HG02610 (cell line): ENCODE data around the gene MRM2.

Experiments
- ATAC-seq: cut with Tn5 transposase; IDR thresholded peaks from one replicate; pipeline ENCODE4 v1.9.1; 2021; ENCODE audit warnings: mild to moderate bottlenecking, moderate library complexity; ENCODE audit not compliant: unreplicated experiment

The MRM2 gene

DNA sequence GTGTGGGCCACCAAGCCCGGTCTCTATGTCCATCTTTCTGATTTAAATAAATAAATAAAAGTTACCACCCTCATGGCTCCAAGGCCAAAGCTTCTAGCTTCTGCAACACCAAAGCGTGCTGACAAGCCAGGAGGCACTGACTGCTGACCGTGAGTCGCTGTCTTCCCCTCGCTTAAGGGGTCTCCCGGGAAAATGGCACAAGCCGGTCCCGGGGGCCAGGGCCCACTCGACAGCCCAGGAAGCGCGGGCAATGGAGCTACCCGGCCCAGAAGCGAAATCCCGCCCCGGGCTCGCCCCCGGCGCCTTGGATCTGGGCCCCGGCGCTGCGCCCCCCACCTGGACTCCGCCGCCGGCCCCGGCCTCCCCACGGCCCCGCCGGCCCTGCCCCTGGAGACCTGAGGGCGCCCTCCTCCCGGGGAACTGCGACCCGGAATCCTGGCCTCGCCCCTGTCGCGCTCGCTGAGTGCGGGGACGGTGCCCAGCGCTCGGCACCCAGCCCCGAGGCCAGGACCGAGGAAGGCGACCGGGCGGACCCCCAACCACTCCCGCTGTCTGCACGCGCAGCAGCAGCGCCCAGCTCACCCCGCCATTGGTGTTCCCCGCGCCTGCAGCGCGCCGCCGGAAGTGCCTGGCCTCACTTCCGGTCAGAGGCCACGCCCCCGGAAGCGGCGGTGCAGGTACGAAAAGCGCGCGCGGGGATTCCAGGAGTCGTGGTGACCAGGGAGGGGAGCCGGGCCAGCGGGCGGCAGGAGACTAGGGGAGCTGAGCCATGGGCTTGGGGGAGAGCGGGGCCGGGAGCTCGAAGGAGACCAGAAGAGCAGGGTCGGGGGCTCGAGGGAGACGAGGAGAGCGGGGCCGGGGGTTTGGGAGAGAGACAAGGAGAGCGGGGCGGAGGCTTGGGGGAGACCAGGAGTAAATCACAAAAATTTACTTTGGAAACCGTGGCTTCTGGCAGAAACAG, at the start of gene MRM2, which contains the start of gene NUDT1:
TSS of gene MRM2 (minus strand) at position 626 of the 961 bp plus-strand sequence. CDS start at position 590, 36 bp downstream.
TSS of gene NUDT1 (plus strand) at position 647 of the 961 bp plus-strand sequence. CDS start 2,349 bp downstream, outside the sequence.
- peak; percentile 52 for ATAC-seq

DNA sequence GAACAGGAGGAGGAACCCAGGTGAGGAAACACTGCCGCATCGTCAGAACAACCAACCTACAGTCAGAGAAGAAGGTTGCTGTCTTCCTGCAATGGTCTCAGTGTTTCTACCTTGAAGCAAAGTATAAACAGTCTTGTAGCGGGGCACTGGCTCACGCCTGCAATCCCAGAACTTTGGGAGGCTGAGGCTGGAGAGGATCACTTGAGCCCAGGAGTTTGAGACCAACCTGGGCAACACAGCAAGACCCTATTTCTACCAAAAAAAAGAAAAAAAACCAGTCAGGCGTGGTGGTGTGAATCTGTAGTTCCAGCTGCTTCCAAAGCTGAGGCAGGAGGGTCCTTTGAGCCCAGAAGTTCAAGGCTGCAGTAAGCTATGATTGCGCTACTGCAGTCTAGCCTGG, 48.9 kb upstream of the MRM2 start:
- no peak for ATAC-seq

DNA sequence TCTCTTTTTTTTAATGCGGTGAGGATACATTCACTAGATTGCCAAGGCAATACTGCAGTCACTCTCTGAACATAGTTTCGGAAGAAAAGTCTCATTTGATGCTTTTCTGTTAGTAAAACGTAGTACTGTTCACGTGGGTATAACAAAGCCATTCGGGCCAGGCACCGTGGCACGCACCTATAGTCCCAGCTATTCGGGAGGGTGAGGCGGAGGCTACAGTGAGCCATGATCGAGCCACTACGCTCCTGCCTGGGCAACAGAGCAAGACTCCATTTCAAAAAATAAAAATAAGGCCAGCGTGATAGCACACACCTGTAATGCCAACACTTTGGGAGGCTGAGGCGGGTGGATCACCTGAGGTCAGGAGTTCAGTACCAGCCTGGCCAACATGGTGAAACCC, 47.6 kb upstream of the MRM2 start:
- ATAC-seq: no peak

DNA sequence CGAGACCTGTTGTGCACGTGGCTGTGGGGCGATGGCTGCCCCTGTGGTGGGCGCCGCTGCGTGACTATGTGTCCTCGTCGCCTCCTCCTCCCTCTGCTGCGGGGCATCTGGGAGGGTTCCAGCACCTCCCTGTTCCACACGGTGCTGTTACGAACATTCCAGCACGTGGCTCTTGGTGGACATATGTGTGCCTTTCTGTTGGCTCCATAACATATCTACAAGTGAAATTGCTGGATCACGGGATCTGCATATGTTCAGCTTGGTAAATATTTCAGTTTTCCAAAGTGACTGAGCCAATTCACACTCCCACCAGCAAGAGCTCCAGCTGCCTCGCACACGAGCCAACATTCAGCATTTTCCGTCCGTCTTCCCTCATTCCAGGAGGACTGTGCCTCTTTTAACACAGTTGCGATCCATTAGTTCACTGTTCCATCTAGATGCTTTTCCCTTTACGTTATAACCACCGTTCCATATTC, 47.1 kb upstream of the MRM2 start:
- ATAC-seq: no peak

DNA sequence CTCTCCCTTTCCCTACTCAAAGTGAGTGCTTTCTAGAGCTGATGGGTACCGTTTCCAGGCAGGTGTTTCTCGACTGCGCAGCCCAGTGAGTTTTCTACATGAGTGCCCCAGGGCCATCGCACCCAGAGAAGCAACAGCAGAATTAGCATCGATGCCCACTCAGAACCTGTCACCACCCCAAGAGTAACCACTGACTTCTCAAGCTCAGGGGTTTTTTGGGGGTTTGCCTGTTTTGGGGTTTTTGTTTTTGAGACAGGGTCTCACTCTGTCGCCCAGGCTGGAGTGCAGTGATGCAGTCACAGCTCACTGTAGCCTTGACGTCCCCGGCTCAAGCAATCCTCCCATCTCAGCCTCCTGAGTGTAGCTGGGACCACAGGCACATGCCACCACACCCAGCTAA, 46.5 kb upstream of the MRM2 start:
- ATAC-seq: peak; percentile 76

DNA sequence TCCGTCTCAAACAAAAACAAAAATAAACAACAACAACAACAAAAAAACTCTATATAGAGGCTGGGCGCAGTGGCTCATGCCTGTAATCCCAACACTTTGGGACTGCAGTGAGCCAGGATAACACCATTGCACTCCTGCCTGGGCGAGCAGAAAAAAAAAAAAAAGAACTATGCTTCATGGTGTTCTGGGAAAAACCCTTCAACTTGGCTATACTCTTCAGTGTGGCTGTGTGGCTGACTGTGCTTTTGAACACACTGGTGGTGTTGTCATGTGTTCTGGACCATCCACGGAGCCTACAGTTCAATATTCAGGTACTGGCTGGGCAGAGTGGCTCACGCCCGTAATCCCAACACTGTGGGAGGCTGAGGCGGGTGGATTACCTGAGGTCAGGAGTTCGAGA, 45.7 kb upstream of the MRM2 start:
- ATAC-seq: no peak

DNA sequence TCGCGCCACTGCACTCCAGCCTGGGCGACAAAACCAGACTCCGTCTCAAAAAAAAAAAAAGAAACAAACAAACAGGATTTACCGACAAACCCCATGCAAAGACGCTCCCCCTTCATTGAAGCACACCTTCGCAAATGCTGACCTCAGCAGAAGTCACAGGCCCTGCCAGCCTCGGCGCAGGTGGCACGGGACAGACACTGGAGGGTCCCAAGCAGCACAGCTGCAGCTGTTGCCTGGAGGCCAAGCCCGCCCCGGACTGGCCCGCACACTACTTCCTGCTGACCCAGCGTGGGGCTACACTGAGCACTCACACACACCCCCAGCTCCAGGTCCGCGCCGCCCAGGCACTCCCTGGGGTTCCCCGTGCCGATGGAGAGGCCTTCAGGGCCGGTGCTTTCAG, 41.1 kb upstream of the MRM2 start:
- ATAC-seq: no peak

DNA sequence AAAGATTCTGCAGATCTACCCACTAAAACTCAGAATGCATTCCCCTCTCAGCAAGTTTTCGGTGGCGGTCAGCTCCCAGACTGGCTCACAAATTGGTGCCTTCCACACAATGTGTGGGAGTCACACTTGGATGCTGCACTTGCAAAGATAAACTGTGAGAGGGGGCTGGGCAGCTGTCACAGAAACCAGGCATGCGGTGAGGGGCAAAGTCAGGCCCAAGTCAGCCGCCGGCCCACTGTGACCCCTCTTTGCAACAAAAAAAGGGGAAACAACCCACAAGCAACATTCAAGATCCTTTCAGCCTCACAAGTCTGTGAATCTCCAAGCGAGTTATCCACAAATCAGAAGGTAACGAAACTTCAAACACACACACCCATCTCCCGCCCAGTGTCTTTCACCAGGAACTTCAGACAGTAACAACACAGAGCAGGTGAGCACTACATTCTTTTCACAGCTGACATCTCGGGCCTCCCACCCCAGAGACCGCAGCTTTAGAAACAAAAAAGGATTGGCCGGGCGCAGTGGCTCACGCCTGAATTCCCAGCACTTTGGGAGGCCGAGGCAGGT, 40.3 kb upstream of the MRM2 start:
- ATAC-seq: no peak

DNA sequence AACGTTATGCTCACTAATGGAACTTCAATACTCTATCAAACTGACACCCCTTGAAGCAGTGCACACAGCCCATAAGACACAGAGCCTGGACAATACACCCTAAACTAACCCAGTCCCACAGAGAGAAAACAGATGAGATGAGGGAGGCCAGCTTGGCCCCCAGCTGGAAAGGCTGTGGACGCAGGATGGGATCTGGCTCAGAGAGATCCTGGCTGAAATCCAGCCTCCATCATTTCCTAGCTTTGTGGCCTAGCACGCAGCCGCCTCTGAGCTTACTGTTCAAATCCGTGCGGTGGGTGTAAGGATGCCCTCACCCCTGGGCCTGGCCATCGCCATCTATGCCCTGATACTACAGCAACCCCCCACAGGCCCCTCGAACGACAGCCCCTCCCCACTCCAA, 39.5 kb upstream of the MRM2 start:
- ATAC-seq: no peak

DNA sequence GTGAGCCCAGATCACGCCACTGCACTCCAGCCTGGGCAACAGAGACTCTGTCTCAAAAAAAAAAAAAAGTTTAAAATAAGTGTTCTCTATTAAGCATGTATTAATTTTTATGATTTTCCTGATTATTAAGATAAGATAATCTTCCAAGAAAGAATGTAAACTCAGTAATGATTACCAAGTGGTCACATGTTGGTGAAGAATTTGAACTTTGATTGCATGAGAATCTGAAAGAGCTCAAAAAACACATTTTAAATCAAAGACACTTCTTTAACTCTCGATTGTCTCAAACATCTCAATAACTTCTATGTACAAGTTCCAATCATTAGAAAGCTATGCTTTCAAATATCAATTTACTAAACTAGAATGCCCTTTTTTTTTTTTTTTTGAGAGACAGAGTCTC, 38.4 kb upstream of the MRM2 start:
- no peak for ATAC-seq

DNA sequence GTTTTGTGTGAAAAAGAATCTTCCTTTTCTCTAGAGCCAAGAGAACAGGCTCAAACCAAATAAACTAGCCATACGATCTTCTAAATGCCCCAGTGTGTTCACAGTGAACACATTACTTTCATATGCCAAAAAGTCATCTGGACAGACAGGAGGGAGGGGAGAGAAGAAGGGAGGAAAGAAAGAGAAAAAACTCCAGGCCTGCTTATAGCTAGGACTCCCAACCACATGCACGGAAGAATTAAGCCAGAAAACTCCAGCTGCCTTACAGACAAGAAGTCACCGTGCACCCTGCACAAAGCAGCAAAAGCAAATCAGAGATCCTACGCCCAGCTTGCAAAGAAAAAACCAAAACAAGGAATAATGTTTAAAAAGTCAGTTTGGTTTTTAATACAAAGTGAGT, 37.9 kb upstream of the MRM2 start:
- ATAC-seq: no peak

DNA sequence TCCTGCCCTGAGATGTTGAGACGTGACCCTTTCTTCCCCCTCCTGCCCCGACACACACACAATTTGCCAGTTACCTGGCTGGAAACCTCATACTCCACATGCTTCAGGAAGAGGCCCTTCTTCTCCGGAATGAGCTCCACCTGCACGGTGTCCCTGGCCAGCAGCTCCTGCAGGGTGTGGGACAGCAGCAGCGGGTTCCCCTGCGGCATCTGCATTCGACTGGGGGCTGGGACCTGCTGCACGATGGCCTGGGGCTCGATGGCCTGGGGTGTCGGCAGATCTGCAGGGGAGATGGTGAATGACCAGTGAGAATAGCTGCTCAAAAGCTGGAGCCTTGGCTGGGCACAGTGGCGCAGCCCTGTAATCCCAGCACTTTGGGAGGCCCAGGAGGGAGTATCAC, 36.0 kb upstream of the MRM2 start:
- no peak for ATAC-seq

DNA sequence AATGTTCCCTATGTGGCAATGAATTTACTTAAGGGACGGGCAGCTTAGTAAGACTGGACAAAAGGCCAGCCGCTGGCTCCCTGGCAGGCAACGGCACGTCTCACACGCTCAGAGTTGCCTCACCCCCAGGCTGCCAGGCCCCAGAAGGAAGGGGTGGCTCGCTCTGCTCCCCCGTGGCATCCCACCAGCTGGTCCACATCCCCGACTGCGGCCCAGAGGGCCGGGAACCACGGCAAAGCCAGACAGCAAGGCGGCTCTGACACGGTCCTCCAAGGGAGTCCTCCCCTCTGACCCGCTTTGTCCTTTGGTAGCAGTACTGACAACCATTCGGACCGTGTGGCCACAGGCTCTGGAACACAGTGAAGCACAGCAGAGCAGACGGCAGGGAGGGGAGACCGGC, 34.1 kb upstream of the MRM2 start:
- no peak for ATAC-seq

DNA sequence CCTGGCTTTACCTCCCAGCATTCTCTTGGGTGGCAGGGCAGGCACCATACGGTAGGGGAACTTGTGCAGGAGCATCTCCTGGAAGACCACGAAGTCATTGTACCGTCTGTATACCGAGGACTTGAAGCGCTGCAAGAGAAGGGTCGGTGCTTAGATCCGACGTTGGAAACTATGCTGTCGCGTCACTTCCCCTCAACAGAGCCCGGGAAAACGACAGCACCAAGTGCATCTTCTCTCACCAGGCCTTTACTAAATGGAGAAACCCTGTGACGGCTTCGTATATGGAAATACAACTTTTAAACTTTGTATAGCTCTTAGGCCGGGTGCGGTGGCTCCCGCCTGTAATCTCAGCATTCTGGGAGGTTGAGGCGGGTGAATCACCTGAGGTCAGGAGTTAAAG, 33.1 kb upstream of the MRM2 start:
- no peak for ATAC-seq

DNA sequence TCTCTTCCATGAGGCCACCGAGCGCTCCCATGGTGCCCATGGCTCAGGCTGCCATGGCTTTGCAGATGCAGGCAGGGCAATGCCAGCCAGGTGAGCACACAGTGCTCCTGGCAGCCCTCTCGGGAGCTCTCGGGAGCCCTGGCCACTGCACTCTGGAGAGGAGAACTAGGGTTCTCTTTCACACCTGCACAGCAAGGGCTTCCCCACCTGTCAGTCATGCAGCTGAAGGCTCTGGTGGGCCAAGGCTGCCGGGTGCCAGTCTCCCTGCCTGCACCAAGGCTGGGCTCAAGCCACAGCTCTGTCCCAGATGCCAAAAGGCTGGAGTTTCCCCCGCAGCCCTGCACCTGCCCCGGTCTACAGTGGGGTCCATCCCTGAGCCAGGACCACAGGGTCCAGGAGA, 32.7 kb upstream of the MRM2 start:
- no peak for ATAC-seq

DNA sequence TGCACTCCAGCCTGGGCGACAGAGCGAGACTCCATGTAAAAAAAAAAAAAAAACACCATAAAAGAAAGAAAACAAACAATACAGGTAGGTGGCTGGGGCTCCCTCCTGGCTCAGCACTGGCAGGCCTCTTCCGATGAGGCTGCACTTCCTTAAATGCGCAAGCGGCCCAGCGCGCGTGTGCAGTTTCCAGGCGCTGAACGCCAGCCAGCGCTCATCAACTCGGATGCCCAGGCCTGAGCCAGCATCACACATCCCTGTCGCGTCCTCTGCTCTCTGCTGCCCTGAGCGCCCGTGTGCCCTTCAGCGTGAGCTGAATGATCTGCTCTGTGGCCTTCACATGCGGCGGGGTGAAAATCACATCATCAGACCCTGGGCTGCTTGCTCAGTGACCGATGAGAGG, 31.9 kb upstream of the MRM2 start:
- ATAC-seq: no peak

DNA sequence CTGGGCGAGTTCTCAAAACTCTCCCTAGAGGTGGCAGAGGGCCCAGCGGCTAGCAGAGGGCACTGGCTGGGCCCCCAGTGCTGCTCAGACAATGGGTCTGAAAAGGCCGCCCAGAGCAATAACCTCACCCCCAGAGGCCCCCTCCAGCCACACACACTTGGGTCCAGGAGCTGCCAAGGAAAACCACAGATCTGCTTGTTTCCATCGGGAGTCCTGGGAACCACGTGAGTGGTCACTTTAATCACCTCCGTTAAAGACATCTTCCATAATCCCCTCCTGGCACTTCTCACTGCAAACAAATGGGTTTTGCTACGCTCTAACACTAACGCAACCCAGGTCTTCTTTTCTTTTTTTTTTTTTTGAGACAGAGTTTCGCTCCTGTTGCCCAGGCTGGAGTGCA, 30.0 kb upstream of the MRM2 start:
- ATAC-seq: no peak

DNA sequence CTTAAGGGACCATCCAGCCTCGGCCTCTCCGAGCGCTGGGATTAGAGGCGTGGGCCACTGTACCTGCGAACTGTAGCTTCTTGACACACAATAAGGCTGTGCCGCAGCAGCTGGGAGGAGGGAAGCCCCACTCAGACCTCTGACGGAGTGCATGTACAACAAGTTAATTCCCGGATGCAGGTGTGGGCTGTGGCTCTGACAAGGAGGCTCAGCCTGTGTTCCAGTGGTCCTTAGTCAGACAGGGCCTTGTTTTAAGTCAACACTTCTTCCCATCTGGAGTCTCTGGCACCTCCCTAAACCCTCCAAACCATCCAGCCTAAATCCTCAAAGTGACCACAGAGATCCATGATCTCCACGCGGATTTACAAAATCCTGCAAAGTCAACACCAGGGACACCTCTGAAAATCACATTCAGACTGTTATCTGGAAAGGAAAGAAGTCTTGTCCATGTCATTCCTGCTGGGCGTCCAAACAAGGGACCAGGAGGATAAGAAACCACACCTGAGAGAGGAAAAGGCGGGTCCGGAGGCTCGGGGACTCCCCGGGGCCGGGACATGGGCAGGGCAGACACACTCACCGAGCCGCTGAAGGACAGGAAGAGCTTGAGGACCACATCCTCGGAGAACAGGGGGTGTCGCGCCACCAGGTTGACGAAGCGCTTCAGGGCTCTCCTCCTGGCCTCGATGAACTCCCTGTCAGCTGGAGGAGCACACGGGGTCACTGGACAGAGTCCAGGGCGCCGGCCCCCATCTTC, 29.4 kb upstream of the MRM2 start:
- no peak for ATAC-seq

DNA sequence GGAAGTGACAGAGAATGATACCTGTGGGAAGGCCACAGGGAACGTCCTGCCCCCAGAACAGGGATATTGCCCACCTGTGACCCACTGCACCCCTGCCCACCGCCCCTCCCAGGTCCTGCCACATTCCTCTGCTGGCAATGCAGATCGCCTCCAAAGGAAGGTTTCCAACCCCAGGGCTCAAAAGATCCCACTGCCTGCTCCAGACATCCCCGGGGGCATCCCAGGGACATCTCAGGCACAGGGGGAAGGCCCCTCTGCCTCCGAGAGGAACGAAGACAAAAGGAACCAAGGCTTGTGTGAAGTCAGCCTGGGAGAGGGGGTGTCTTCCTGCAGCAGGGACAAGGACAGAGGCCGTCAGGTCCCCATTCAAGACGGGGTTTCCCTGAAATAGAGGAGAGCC, 28.5 kb upstream of the MRM2 start:
- ATAC-seq: no peak

DNA sequence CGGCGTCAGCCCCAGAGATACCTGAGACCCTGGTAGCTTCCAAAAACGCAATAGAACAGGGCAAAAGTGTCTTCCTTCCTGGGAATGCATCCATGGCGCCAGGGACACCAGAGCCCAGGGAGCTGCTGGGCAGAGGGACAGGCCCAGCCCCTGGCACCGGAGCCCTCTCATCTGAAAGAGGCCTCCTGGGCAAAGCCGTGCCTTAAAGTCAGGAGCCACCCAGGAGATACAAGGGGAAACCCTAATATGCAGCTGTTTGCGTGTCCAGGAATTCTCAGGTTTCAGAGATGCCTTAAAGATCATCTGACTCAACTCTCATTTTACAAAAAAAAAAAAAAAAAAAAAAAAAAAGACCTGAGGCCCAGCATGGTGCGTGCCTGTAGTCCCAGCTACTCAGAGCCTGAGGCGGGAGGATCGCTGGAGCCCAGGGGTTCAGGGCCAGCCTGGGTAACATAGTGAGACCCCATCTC, 28.0 kb upstream of the MRM2 start:
- ATAC-seq: no peak
